HG03432 (cell line): ENCODE results near the gene ETFB.

ENCODE experiments used
- ATAC-seq: cut with Tn5 transposase; IDR thresholded peaks from one replicate; pipeline ENCODE4 v1.9.1; 2021; ENCODE audit warnings: mild to moderate bottlenecking, moderate library complexity; ENCODE audit not compliant: unreplicated experiment

ETFB gene

GRCh38 chr19:51375504-51376221, 9.5 kb upstream of the ETFB start:
- no peak for ATAC-seq

GRCh38 chr19:51372649-51373504, 6.7 kb upstream of the ETFB start, which contains the start of gene NKG7:
Gene NKG7, minus strand, starts transcription at chr19:51372654. Its CDS starts 119 bp downstream, at chr19:51372535.
- no peak for ATAC-seq

GRCh38 chr19:51372021-51372648, 5.9 kb upstream of the ETFB start:
- no peak for ATAC-seq

- ATAC-seq: no peak
Observed at GRCh38 chr19:51371186-51371690, 5.0 kb upstream of the ETFB start.

- no peak for ATAC-seq
Observed at GRCh38 chr19:51370230-51370629, 4.0 kb upstream of the ETFB start.

GRCh38 chr19:51368366-51369282, 2.4 kb upstream of the ETFB start, which contains the start of gene CLDND2:
Gene CLDND2, minus strand, starts transcription at chr19:51369003. Its CDS starts 426 bp downstream, at chr19:51368577.
- no peak for ATAC-seq

- peak; percentile 76 for ATAC-seq
Observed at GRCh38 chr19:51367565-51368365, 1.6 kb upstream of the ETFB start.

GRCh38 chr19:51367255-51367564, 1.0 kb upstream of the ETFB start:
- ATAC-seq: peak; percentile 12

- peak; percentile 45 for ATAC-seq
Observed at GRCh38 chr19:51366389-51367254, 434 bp upstream of the ETFB start.

GRCh38 chr19:51365211-51365964, 800 bp downstream of the ETFB start:
- no peak for ATAC-seq

GRCh38 chr19:51364200-51365106, 1.7 kb downstream of the ETFB start:
- no peak for ATAC-seq

- ATAC-seq: no peak
Observed at GRCh38 chr19:51361239-51361638, 4.9 kb downstream of the ETFB start.

GRCh38 chr19:51359294-51359693, 6.9 kb downstream of the ETFB start:
- ATAC-seq: no peak

- no peak for ATAC-seq
Observed at GRCh38 chr19:51357952-51358351, 8.2 kb downstream of the ETFB start.

GRCh38 chr19:51356159-51356801, 9.9 kb downstream of the ETFB start:
- no peak for ATAC-seq

GRCh38 chr19:51354742-51355148, 11.4 kb downstream of the ETFB start:
- no peak for ATAC-seq
